B cell (primary cell): Measurements from ENCODE around the gene PDHA1.

ENCODE experiments used
- EZH2 ChIP-seq: IDR thresholded peaks from 2 replicates; pipeline ENCODE4 v1.6.1; 2012; ENCODE audit warnings: borderline replicate concordance, low read depth, mild to moderate bottlenecking, moderate library complexity, low read length; ENCODE audit not compliant: insufficient read depth, poor library complexity, severe bottlenecking
- TF ChIP-seq, protein P1 (sequence below): fragments of 200-600 bp; IDR thresholded peaks from one replicate; pipeline ENCODE4 v1.8.0; 2022; ENCODE audit warnings: antibody characterized with exemption, mild to moderate bottlenecking

GRCh38 chrX:19403696-19404095, 60.0 kb downstream of the PDHA1 start:
- TF ChIP-seq, protein P1, sequence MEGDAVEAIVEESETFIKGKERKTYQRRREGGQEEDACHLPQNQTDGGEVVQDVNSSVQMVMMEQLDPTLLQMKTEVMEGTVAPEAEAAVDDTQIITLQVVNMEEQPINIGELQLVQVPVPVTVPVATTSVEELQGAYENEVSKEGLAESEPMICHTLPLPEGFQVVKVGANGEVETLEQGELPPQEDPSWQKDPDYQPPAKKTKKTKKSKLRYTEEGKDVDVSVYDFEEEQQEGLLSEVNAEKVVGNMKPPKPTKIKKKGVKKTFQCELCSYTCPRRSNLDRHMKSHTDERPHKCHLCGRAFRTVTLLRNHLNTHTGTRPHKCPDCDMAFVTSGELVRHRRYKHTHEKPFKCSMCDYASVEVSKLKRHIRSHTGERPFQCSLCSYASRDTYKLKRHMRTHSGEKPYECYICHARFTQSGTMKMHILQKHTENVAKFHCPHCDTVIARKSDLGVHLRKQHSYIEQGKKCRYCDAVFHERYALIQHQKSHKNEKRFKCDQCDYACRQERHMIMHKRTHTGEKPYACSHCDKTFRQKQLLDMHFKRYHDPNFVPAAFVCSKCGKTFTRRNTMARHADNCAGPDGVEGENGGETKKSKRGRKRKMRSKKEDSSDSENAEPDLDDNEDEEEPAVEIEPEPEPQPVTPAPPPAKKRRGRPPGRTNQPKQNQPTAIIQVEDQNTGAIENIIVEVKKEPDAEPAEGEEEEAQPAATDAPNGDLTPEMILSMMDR: no peak
- TF ChIP-seq EZH2: no peak
